IPS-NIHi7 (cell line): ENCODE results near the gene DAPP1.
"Not testable (repeated sequence)": the region's sequence is repeated elsewhere in the genome, so short reads cannot be mapped to it uniquely, and the experiment has no call there.

Experiments used
- DNase-seq: peaks from one replicate; pipeline ENCODE4 v3.0.0; 2012; ENCODE audit warnings: mixed read lengths; ENCODE audit errors: extremely low spot score

Gene DAPP1

DNA sequence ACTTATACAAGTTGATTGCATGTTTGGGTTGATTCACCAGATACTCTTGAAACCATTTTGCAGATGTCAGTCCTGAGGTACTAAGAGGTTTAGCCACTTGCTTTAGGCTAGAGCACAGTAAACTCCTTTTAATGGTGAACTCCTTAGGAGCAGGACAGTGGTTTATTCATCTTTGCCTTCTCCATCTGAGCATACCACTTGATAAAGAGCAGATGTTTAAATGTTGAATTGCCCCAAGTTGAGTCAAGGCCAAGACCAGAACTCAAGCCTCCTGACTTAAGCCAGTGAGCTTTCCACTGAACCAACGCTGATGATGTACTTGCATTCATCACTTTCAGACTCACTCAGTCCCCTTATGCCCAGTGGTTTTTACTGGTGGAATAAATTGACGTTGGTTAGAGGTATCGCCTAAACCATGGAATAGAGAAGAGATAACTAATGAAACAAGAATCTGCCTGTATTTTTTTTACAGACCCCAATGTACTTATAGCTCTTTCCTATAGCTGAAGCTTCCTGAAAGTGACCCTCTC, 7.5 kb downstream of the DAPP1 start:
- no peak for DNase-seq

DNA sequence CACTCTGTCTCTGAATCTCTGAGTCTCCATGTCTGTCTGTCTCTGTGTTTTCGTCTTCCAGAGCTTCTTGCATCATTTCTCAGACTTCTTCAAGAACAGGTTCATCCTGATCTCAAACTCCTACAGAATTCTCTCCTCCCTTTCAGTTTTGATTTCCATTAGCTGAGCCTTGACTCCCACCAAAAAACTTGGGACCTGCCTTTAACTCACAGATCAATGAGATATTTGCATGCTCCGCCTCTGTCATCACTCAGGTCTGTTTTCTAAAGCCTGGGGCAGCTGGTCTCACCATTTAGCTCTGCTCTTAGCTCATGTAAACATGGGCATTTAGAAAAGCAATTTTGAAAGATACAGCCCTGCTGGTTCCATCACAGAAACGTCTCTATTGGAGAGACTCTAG, 8.6 kb downstream of the DAPP1 start:
- DNase-seq = no peak

DNA sequence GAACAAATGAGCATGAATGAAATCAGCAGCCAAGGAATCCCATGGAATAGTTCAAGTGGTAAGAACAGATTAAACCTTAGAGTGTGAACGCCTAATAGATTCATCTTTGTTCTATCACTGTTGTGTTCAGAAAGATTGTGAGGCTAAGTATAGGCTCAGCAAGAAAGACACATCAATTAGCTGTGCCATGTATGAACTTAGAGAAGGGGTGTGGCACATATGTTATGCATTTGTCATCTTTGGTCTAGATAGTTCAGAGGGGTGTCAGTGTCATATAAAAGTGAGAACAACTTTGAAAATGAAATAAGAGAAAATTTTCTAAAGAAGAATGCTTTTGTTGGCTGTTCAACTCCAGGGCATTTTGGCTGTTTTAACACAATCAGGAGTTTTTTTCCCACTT, 9.4 kb downstream of the DAPP1 start:
- DNase-seq = no peak

- DNase-seq = no peak
Measured at GRCh38 chr4:99827454-99827853, 10.8 kb downstream of the DAPP1 start.

GRCh38 chr4:99827857-99828256, 11.2 kb downstream of the DAPP1 start:
- DNase-seq = no peak

- no peak for DNase-seq
Measured at GRCh38 chr4:99828477-99828876, 11.8 kb downstream of the DAPP1 start.

DNA sequence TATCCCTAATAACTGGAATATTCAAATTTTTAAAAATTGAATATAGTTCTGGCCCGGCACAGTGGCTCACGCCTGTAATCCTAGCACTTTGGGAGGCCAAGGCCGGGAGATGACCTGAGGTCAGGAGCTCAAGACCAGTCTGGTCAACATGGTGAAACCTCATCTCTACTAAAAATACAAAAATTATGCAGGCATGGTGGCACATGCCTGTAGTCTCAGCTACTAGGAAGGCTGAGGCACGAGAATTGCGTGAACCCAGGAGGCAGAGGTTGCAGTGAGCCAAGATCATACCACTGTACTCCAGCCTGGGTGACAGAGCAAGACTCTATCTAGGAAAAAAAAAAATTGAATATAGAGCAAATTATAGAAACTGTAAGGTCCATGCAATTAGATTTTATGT, 13.4 kb downstream of the DAPP1 start:
- DNase-seq = not testable (repeated sequence)

GRCh38 chr4:99832321-99832720, 15.7 kb downstream of the DAPP1 start:
- no peak for DNase-seq

DNA sequence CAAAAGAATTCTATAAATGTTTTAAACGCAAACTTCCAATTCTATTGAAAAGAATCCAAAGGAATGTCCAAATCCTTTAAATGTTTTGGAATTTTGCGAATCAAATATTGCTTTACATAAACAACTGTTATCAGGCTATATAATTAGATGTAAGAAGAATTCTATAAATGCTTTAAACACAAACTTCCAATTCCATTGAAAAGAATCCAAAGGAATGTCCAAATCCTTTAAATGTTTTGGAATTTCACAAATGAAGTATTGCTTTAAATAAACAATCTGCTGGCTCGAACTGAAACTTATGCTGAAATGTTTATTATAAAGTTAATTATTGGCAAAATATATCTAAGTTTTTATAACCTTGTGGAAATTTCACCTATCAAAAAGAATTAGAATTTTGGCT, 16.1 kb downstream of the DAPP1 start:
- DNase-seq = no peak

DNA sequence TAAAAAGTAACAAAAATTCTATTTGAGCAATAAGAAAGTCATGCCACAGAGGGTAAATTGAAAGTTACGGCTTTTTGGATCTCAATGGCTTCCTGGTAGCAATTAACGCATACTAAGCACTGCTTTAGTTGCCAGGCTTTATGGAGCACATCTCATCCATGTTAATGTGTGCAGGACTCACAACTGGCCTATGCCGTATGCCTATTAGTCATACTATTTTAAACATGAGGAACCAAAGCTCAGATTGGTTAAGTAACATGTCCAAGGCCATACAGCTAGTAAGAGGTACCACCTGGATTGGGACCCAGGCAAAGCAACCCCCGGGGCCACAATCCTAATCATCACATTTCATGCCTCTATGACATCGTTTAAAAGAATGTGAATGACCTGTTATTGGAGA, 17.1 kb downstream of the DAPP1 start:
- DNase-seq = no peak

- DNase-seq = no peak
Measured at GRCh38 chr4:99834569-99834968, 17.9 kb downstream of the DAPP1 start.

- no peak for DNase-seq
Measured at GRCh38 chr4:99835942-99836341, 19.3 kb downstream of the DAPP1 start.

GRCh38 chr4:99838927-99839326, 22.3 kb downstream of the DAPP1 start:
- no peak for DNase-seq

DNA sequence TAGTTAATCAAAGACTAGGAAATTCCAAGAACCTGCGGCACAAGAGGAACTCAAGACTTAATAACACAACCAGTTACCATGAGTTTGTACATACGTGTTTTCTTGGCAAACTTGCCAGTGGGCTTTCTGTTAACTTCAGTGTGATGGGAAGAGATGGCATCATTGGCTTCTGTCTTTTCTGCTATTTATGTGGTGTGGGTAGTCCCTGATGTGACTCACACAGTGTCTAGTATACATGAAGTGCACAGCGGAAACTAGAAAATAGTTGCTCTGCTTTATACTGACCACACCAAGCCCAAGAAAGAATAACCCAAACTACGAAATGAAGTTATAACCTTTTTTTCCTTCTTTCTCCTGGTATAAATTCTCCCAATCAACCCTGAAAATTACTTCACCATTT, 24.5 kb downstream of the DAPP1 start:
- DNase-seq = no peak

- no peak for DNase-seq
Measured at GRCh38 chr4:99843413-99843812, 26.8 kb downstream of the DAPP1 start.

- no peak for DNase-seq
Measured at GRCh38 chr4:99844048-99844447, 27.4 kb downstream of the DAPP1 start.

DNA sequence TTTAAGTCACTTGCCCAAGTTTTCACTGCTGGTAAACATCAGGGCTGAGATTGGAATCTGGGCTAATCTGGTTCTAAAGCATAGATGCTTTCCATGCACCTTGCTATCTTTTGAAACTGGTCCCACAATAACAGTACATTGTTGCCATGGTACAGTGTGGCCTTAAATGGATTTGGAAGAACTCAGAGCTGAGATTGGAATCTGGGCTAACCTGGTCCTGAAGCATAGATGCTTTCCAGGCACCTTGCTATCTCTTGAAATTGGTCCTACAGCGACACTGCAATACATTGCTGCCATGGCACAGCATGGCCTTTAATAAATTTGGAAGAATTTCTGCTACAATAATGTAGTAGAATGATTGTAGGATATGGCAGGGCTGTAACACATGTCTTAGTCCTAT, 28.6 kb downstream of the DAPP1 start:
- DNase-seq = no peak

DNA sequence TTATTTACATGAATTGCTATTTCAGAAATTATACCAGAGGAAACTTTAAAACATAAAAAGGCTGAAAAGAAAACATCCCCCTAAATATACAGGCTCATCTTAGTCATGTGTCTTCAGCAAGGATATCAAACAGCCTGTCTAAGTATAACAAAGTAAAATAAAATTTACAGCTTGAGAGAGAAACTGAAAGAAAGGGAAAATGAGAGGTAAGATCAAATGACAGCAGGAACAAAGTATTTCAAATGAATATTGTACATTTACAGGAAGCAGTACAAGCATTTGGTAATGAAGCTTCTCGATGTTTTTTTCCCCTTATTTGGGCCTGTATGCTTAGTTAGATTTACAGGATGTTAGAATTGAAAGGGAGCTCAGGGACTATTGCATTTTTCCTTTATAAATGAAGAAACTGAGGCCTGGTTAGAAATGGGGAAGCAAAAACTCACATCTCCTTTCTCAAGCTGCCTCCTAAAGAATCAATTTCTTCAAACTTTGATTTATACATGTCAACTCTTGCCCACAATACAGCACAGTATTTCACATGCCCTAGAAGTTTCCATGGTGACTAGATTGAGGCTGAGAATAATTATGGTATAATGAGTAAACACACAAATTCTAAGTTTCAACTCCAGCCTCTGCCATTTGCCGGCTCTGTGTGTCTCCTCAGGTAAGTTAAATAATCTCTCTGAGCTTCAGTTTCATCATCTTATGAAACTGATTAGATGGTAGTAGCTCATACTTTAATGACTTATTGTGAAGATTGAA, 29.3 kb downstream of the DAPP1 start:
- no peak for DNase-seq

GRCh38 chr4:99846891-99847290, 30.3 kb downstream of the DAPP1 start:
- no peak for DNase-seq

- no peak for DNase-seq
Measured at GRCh38 chr4:99847362-99847976, 30.8 kb downstream of the DAPP1 start.

- DNase-seq = no peak
Measured at GRCh38 chr4:99848591-99849001, 32.0 kb downstream of the DAPP1 start.

GRCh38 chr4:99852199-99852749, 35.6 kb downstream of the DAPP1 start:
- no peak for DNase-seq

DNA sequence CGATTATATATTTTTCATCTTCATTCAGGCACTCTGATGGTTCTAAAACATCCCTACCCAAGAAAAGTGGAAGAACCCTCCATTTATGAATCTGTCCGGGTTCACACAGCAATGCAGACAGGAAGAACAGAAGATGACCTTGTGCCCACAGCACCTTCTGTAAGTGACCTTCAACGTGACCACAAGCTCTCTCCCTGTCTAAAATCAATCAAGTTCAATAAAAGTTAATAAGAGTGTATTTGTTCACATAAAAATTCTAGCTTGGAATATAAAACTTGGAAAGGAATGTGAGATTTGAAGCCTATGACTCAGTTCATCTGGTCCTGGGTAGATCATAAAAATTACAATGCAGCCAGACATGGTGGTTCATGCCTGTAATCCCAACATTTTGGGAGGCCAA, 36.6 kb downstream of the DAPP1 start:
- no peak for DNase-seq
